GM12878 (cell line): ENCODE measurements around the gene NIPSNAP3A. TPM values are rescaled to one million over a fixed set of nuclear protein-coding genes. Genes with fewer than 3 reads are reported as not detected.

Source experiments
- ATAC-seq: fragments of 200-7000 bp; cut with Tn5 transposase; 3 replicates; pipeline ENCODE4 v1.9.1; 2020; ENCODE audit warnings: mild to moderate bottlenecking, moderate library complexity
- BruUV-seq: library from RNA; stranded (reverse); fragments of 400-500 nt; replicated peaks from 2 replicates; lab custom pipeline; 2021; lab: Mats Ljungman, UMichigan
- CTCF ChIA-PET: fragments of 300-600 bp; sonication (Branson Sonifier 250); formaldehyde crosslinking; extraction: SDS; loops from one replicate; lab custom pipeline; 2021; ENCODE audit warnings: inconsistent platforms; lab: Yijun Ruan, JAX
- POLR2A ChIA-PET: fragments of 350-600 bp; formaldehyde crosslinking; extraction: SDS; loops from one replicate; lab custom pipeline; 2021; ENCODE audit warnings: inconsistent platforms; lab: Charles Lee
- RAD21 ChIA-PET: fragments of 300-600 bp; sonication (Branson Sonifier 250); formaldehyde crosslinking; loops from one replicate; lab custom pipeline; 2023; ENCODE audit warnings: antibody characterized with exemption; ENCODE audit not compliant: unreplicated experiment; lab: Charles Lee
- SMC1A ChIA-PET: fragments of 300-600 bp; sonication (Branson Sonifier 250); formaldehyde crosslinking; loops from one replicate; lab custom pipeline; 2023; ENCODE audit not compliant: unreplicated experiment, uncharacterized antibody; lab: Charles Lee
- DNase-seq: peaks from one replicate; pipeline ENCODE4 v3.0.0-alpha.2; 2011; ENCODE audit warnings: low read depth, low spot score
- FAIRE-seq: peaks from 3 replicates; lab custom pipeline; 2011; peaks lifted over from hg19 to GRCh38; lab: Jason Lieb, UNC
- H2AFZ ChIP-seq: 2 replicates; pipeline ENCODE4 v1.6.0; 2011; ENCODE audit warnings: low read depth, low read length, control low read depth; ENCODE audit not compliant: control insufficient read depth
- H3K27ac ChIP-seq: 2 replicates; pipeline ENCODE4 v1.5.1; 2011; ENCODE audit warnings: control low read depth; ENCODE audit not compliant: control insufficient read depth, insufficient read depth
- H3K27me3 ChIP-seq, 2 experiments: replicated peaks in 1 of 2; 2 replicates each; pipeline versions ENCODE4 v1.6.0 to v1.6.1; 2011; ENCODE audit warnings: low read length in 1 of 2; ENCODE audit not compliant: control insufficient read depth in 2 of 2, insufficient read depth in 2 of 2
- H3K36me3 ChIP-seq, 2 experiments: 2 replicates each; pipeline ENCODE4 v1.5.1; 2011; ENCODE audit warnings: low read length in 1 of 2; ENCODE audit not compliant: control insufficient read depth in 2 of 2, insufficient read depth in 2 of 2
- H3K4me1 ChIP-seq: 2 replicates; pipeline ENCODE4 v1.6.1; 2011; ENCODE audit warnings: mild to moderate bottlenecking, low read length, moderate library complexity, mixed read lengths; ENCODE audit not compliant: control insufficient read depth, insufficient read depth
- H3K4me2 ChIP-seq: 2 replicates; pipeline ENCODE4 v1.6.0; 2011; ENCODE audit warnings: control low read depth; ENCODE audit not compliant: control insufficient read depth, insufficient read depth
- H3K4me3 ChIP-seq: fragments of 200-600 bp; sonication (generic); 2 replicates; pipeline ENCODE4 v1.5.1; 2016
- H3K79me2 ChIP-seq: 2 replicates; pipeline ENCODE4 v1.6.0; 2011; ENCODE audit warnings: low read length; ENCODE audit not compliant: control insufficient read depth, insufficient read depth
- H3K9ac ChIP-seq: 2 replicates; pipeline ENCODE4 v1.8.0; 2011; ENCODE audit warnings: low read length, control low read depth, mixed read lengths; ENCODE audit not compliant: control insufficient read depth, insufficient read depth
- H3K9me3 ChIP-seq: replicated peaks from 3 replicates; pipeline ENCODE4 v1.5.1; 2011; ENCODE audit warnings: mild to moderate bottlenecking, low read length; ENCODE audit not compliant: control insufficient read depth, insufficient read depth
- H4K20me1 ChIP-seq: 2 replicates; pipeline ENCODE4 v1.6.0; 2011; ENCODE audit not compliant: control insufficient read depth, insufficient read depth
- CBFB ChIP-seq: IDR thresholded peaks from 2 replicates; pipeline ENCODE4 v1.6.1; 2016; ENCODE audit warnings: antibody characterized with exemption, low read depth
- CHD1 ChIP-seq: IDR thresholded peaks from 2 replicates; pipeline ENCODE4 v1.6.1; 2012; ENCODE audit warnings: low read depth, low read length, improper control_type of control experiment
- CREM ChIP-seq: IDR thresholded peaks from 2 replicates; pipeline ENCODE4 v1.6.1; 2014; ENCODE audit warnings: antibody characterized with exemption, low read depth
- FOXK2 ChIP-seq: fragments of 450-650 bp; IDR thresholded peaks from 2 replicates; pipeline ENCODE4 v1.6.1; 2017; ENCODE audit warnings: mild to moderate bottlenecking, moderate library complexity
- KAT2A ChIP-seq: conservative IDR thresholded peaks from 2 replicates; pipeline ENCODE4 v1.6.1; 2011; ENCODE audit warnings: low read depth, low read length; ENCODE audit not compliant: control insufficient read depth
- MYC ChIP-seq: IDR thresholded peaks from 2 replicates; pipeline ENCODE4 v1.6.1; 2011; ENCODE audit warnings: mild to moderate bottlenecking, low read length, moderate library complexity, inconsistent platforms; ENCODE audit not compliant: insufficient read depth, insufficient replicate concordance, insufficient read length, severe bottlenecking
- NR2C2 ChIP-seq: IDR thresholded peaks from 2 replicates; pipeline ENCODE4 v1.6.1; 2011; ENCODE audit warnings: borderline replicate concordance, low read depth; ENCODE audit not compliant: control insufficient read depth, insufficient read length
- NRF1 ChIP-seq: conservative IDR thresholded peaks from 2 replicates; pipeline ENCODE4 v1.6.1; 2011; ENCODE audit warnings: mild to moderate bottlenecking, low read depth, low read length, improper control_type of control experiment
- PAX5 ChIP-seq: IDR thresholded peaks from 2 replicates; pipeline ENCODE4 v1.6.1; 2011; ENCODE audit warnings: low read depth, low read length, borderline replicate concordance
- POLR2AphosphoS2 ChIP-seq: IDR thresholded peaks from 2 replicates; pipeline ENCODE4 v1.6.1; 2011; ENCODE audit warnings: low read depth, mild to moderate bottlenecking, low read length, improper control_type of control experiment, moderate library complexity
- RAD21 ChIP-seq: IDR thresholded peaks from 2 replicates; pipeline ENCODE4 v1.6.1; 2011; ENCODE audit warnings: mild to moderate bottlenecking, low read depth, low read length, moderate library complexity; ENCODE audit not compliant: insufficient read depth
- SP1 ChIP-seq: IDR thresholded peaks from one replicate; pipeline ENCODE4 v1.6.1; 2011; ENCODE audit warnings: low read depth, low read length
- ZNF384 ChIP-seq: IDR thresholded peaks from 2 replicates; pipeline ENCODE4 v1.6.1; 2012; ENCODE audit warnings: low read depth, mild to moderate bottlenecking, low read length, improper control_type of control experiment, borderline replicate concordance
- WGBS: methylation state at CpG from one replicate; pipeline ENCODE4 v1.1.6; 2016; ENCODE audit warnings: low lambda C conversion rate; ENCODE audit not compliant: insufficient replicate concordance, insufficient coverage; ENCODE audit errors: missing lambda C conversion rate; 5-methylcytosine and 5-hydroxymethylcytosine counted together
- in situ Hi-C: fragments of 300-500 bp; cut with MboI; formaldehyde crosslinking; loops from 9 replicates; pipeline ENCODE4 v1.14.3; 2018; ENCODE audit warnings: mixed read lengths
- intact Hi-C: fragments of 100-400 bp; cut with micrococcal nuclease; formaldehyde crosslinking; loops from one replicate; pipeline ENCODE4 v1.14.2; 2022; ENCODE audit not compliant: unreplicated experiment
- polyA plus RNA-seq, 11 experiments: library from polyadenylated mRNA; depleted of rRNA in 4 of 11; unstranded in 6 of 11; stranded (reverse) in 5 of 11; fragments of >200 nt; fragmentation: Nextera tagmentation in 4 of 11; fragmentation: Illumina TruSeq in 1 of 11; extraction: Ambion mirVana in 4 of 11; extraction: Trizol in 1 of 11; gene quantifications; 1 replicate in 1 of 11; 2 replicates in 10 of 11; pipeline versions ENCODE4 v1.2.1 to v1.2.3, GENCODE V29; 2011 to 2016; ENCODE audit warnings: inconsistent platforms in 2 of 11, missing spikeins in 2 of 11, low read depth in 1 of 11
- total RNA-seq, 4 experiments: library from RNA; depleted of rRNA in 3 of 4; stranded (reverse); fragments of >200 nt in 3 of 4; fragmentation: Illumina TruSeq in 1 of 4; extraction: Trizol in 1 of 4; gene quantifications; 2 replicates each; pipeline versions ENCODE4 v1.2.1 to v1.2.3, GENCODE V29; 2013 to 2021
- TF ChIP-seq, protein P1 (sequence below): fragments of 450-650 bp; formaldehyde crosslinking; IDR thresholded peaks from 2 replicates; pipeline ENCODE4 v1.4.0; 2022; ENCODE audit warnings: mild to moderate bottlenecking, moderate library complexity
- TF ChIP-seq, protein P2 (sequence below): fragments of 150-350 bp; IDR thresholded peaks from 2 replicates; pipeline ENCODE4 v1.6.1; 2014; ENCODE audit warnings: mild to moderate bottlenecking, low read depth, low read length
- TF ChIP-seq, protein P3 (sequence below): fragments of 150-350 bp; IDR thresholded peaks from 2 replicates; pipeline ENCODE4 v1.6.1; 2016; ENCODE audit warnings: low read depth, low read length

The NIPSNAP3A gene
- total and polyA plus RNA-seq, 10 of the 15 experiments (the other 5 are each of a cell fraction or from before 2014, with no cell fraction given) = 19.1 to 87.2 (median 34.0) TPM

DNA sequence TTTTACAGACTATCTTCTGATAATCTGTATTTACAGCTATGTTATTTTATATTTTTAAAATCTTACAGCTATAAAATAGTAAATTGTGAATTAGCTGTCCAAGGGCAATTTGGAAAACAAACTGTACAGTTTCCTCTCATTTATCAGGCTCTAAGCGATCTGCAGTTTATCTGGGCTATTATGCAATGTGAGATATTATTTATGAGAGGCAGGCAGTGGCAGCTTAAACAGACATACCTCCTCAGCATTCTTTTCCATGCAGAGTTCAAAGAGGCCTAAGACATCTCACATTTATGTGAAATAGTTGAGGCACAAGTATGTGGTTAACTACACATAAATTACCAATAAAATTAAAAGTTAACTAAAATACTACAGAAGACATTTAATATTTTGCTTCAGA, 26.6 kb downstream of the NIPSNAP3A start:
- no peaks in the 10 kb centered on the region for H3K36me3 ChIP-seq
- no peak overlapping the region for H2AFZ ChIP-seq
- intact Hi-C loops = loop anchor here (2.0 to 10.0 kb wide), 4 partner anchors 25 to 781 kb away; partner anchors contain the start of genes FKTN and SLC44A1
- SMC1A ChIA-PET = interaction anchor here (0.7 to 2.6 kb wide), 9 partner anchors 9 to 474 kb away, joined by 3 to 31 read pairs (median 5); partner anchors contain the start of genes NIPSNAP3A and NIPSNAP3B
- peaks cover 23% of the 10 kb centered on the region for H3K4me1 ChIP-seq
- H3K9ac ChIP-seq = peak overlapping the region; percentile 85; the same call in 1 of the 2 replicates
- H3K4me3 ChIP-seq = peak overlapping the region; percentile 63
- peak overlapping the region; percentile 93 for H3K4me2 ChIP-seq
- RAD21 ChIA-PET = interaction anchor here (0.8 to 2.7 kb wide), 5 partner anchors 11 to 729 kb away, joined by 3 to 30 read pairs (median 4); partner anchors contain the start of genes NIPSNAP3A and NIPSNAP3B
- ATAC-seq (peak; percentile 12; the same call in 2 of the 3 replicates), FAIRE-seq (no peak), DNase-seq (no peak)
- CTCF ChIA-PET = interaction anchor here (1.0 to 2.5 kb wide), 5 partner anchors 9 to 26 kb away, joined by 3 to 15 read pairs (median 4); partner anchors contain the start of gene NIPSNAP3A
- in situ Hi-C loops = no loop called here
- H3K27ac ChIP-seq = peak overlapping the region; percentile 98
- no peaks in the 10 kb centered on the region for H4K20me1 ChIP-seq
- WGBS = 100% methylated on average over 1 of the region's 1 CpG
- POLR2A ChIA-PET = interaction anchor here (0.6 to 2.8 kb wide), 4 partner anchors 9 to 643 kb away, joined by 5 to 16 read pairs (median 12); partner anchors contain the start of genes NIPSNAP3A and NIPSNAP3B
- peaks cover 6% of the 10 kb centered on the region; the same call in 1 of the 2 replicates for H3K79me2 ChIP-seq
- H3K27me3 ChIP-seq = no peaks in the 10 kb centered on the region
- BruUV-seq = no TSS peak
- no peaks in the 10 kb centered on the region for H3K9me3 ChIP-seq
- TF ChIP-seq MYC (no peak), ZNF384 (no peak), CBFB (no peak), KAT2A (no peak), SP1 (no peak), PAX5 (no peak), NRF1 (no peak), CHD1 (no peak), RAD21 (no peak), CREM (no peak), NR2C2 (no peak), POLR2AphosphoS2 (no peak), FOXK2 (no peak)
- TF ChIP-seq, protein P1, sequence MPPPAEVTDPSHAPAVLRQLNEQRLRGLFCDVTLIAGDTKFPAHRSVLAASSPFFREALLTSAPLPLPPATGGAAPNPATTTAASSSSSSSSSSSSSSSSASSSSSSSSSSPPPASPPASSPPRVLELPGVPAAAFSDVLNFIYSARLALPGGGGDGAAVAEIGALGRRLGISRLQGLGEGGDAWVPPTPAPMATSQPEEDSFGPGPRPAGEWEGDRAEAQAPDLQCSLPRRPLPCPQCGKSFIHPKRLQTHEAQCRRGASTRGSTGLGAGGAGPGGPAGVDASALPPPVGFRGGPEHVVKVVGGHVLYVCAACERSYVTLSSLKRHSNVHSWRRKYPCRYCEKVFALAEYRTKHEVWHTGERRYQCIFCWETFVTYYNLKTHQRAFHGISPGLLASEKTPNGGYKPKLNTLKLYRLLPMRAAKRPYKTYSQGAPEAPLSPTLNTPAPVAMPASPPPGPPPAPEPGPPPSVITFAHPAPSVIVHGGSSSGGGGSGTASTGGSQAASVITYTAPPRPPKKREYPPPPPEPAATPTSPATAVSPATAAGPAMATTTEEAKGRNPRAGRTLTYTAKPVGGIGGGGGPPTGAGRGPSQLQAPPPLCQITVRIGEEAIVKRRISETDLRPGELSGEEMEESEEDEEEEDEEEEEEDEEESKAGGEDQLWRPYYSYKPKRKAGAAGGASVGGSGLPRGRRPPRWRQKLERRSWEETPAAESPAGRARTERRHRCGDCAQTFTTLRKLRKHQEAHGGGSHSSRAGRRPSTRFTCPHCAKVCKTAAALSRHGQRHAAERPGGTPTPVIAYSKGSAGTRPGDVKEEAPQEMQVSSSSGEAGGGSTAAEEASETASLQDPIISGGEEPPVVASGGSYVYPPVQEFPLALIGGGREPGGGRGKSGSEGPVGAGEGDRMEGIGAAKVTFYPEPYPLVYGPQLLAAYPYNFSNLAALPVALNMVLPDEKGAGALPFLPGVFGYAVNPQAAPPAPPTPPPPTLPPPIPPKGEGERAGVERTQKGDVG (CRISPR knock-in tag) = no peak
- TF ChIP-seq, protein P2, sequence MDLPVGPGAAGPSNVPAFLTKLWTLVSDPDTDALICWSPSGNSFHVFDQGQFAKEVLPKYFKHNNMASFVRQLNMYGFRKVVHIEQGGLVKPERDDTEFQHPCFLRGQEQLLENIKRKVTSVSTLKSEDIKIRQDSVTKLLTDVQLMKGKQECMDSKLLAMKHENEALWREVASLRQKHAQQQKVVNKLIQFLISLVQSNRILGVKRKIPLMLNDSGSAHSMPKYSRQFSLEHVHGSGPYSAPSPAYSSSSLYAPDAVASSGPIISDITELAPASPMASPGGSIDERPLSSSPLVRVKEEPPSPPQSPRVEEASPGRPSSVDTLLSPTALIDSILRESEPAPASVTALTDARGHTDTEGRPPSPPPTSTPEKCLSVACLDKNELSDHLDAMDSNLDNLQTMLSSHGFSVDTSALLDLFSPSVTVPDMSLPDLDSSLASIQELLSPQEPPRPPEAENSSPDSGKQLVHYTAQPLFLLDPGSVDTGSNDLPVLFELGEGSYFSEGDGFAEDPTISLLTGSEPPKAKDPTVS = no peak
- TF ChIP-seq, protein P3, sequence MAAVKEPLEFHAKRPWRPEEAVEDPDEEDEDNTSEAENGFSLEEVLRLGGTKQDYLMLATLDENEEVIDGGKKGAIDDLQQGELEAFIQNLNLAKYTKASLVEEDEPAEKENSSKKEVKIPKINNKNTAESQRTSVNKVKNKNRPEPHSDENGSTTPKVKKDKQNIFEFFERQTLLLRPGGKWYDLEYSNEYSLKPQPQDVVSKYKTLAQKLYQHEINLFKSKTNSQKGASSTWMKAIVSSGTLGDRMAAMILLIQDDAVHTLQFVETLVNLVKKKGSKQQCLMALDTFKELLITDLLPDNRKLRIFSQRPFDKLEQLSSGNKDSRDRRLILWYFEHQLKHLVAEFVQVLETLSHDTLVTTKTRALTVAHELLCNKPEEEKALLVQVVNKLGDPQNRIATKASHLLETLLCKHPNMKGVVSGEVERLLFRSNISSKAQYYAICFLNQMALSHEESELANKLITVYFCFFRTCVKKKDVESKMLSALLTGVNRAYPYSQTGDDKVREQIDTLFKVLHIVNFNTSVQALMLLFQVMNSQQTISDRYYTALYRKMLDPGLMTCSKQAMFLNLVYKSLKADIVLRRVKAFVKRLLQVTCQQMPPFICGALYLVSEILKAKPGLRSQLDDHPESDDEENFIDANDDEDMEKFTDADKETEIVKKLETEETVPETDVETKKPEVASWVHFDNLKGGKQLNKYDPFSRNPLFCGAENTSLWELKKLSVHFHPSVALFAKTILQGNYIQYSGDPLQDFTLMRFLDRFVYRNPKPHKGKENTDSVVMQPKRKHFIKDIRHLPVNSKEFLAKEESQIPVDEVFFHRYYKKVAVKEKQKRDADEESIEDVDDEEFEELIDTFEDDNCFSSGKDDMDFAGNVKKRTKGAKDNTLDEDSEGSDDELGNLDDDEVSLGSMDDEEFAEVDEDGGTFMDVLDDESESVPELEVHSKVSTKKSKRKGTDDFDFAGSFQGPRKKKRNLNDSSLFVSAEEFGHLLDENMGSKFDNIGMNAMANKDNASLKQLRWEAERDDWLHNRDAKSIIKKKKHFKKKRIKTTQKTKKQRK = no peak
